Measurements from ENCODE around the gene MCMBP.

The MCMBP gene

GRCh38 chr10:119786117-119786769 lies 86.4 kb downstream of the MCMBP start:
- DNase-seq (ENCODE audit: low read depth in 2 of 2), result no peak

- DNase-seq (ENCODE audit: low read depth in 2 of 2), result no peak
Observed at GRCh38 chr10:119784340-119785067, 88.1 kb downstream of the MCMBP start.

- no peak for DNase-seq (ENCODE audit: low read depth in 2 of 2)
Observed at GRCh38 chr10:119783665-119784027, 89.0 kb downstream of the MCMBP start.

- no peak for DNase-seq (ENCODE audit: low read depth in 2 of 2)
Observed at GRCh38 chr10:119782981-119783664, 89.5 kb downstream of the MCMBP start.

- DNase-seq (ENCODE audit: low read depth in 2 of 2), result no peak
Observed at GRCh38 chr10:119781498-119781897, 91.1 kb downstream of the MCMBP start.

GRCh38 chr10:119780879-119781480 lies 91.7 kb downstream of the MCMBP start:
- no peak for DNase-seq (ENCODE audit: low read depth in 2 of 2)
